Dedifferentiated amniotic fluid mesenchymal stem cell (primary cell): ENCODE results near the gene GNA15.

Source experiments
- DNase-seq: peaks from one replicate; pipeline ENCODE4 v3.0.0-alpha.2; 2016; ENCODE audit errors: extremely low spot score

Gene GNA15

DNA sequence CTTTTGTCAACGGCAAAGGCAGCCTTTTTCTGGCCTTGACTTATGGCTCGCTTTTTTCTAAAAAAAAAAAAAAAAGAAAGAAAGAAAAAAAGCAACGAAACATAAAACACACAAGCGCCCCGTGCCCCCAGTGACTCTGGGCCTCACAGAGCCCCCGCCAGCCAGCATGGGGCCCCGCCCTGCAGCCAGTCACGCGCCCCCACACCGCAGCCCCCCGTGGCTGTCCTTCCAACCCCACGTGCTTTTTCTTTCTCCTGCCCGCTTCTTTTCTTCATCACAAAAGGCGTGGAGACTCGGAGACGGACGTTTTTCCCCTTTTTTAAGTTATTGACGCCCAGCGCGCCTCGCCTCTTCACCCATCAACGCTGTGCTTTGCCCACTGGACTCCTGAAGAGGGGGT lies 14.4 kb upstream of the GNA15 start:
- no peak for DNase-seq

DNA sequence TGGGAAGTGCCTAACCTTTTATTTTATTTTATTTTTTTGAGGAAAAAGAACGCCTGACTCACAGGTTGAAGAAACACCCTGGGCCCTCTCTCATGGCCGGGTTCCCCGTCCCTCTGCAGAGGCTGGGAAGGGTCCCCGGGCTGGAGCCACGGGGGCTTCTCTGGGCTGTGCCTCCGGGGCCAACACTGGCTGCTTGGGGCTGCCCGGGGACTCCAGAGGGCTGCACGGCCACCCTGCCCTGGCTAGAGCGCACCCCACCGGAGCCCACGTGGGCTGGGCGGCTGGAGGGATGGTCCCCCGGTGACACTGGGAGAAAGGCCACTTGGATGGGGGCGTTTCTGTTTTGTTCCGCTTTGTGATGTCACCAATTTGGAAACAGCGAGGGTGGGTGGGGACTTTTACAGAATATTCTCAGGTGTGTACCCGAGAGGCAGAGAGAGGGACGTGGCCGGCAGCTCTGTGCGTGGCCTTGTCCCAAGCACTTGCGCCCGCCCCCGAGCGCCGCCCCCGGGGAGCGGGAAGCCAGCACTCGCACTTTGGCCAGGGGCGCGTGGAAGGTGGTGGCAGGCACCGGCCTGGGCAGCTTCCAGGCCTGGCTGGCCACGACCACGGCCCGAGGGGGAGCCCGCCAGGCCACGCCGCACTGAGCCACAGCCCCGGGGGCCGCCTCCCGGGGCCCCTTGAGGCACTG lies 13.9 kb upstream of the GNA15 start:
- DNase-seq = no peak

DNA sequence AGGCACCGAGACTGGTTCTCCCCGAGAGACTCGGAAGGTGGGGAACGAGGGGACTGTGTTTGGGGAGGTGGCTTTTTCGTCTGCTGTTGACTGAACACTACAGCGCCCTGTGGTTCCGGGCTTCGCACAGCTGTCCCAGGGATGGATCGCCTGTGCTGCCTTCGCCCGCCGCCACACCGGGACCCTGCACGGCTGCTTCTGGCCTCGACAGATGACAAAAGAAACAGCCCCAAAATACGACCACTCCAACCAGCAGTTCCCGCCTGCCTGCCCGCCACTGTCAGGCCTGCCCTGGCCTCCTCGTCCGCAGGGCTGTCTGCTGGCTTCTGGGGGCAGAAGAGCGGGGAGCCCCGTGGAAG lies 13.3 kb upstream of the GNA15 start:
- DNase-seq = no peak

DNA sequence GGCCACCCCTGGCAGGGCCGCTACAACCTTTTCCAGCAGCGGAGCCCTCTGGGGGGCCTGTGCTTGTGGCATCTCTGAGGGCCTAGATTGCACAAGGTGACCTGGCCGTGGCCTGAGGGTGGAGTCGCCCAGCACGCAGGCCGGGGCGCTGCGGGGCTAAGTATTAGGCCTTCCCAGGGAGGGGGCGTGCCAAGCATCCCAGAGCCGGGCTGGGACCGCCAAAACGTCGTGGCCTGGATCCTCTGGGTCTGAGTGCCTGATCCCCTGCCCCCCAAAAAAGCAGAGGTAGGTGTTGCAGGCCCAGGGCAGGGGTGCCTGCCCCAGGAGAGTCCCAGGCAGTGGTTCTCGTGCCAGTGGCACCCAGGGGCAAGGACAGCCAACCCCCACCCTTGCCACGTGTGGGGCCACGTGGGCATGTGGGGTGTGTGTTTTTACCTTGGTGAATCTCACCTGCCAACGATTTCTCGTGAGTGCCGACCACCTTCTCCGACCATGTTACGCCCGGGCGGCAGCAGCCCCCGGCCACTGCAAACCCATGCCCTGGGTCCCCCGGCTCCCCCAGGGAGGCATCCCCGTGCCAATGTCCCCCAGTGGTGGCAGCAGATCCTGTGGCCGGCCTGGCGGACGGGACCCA lies 12.6 kb upstream of the GNA15 start:
- no peak for DNase-seq

DNA sequence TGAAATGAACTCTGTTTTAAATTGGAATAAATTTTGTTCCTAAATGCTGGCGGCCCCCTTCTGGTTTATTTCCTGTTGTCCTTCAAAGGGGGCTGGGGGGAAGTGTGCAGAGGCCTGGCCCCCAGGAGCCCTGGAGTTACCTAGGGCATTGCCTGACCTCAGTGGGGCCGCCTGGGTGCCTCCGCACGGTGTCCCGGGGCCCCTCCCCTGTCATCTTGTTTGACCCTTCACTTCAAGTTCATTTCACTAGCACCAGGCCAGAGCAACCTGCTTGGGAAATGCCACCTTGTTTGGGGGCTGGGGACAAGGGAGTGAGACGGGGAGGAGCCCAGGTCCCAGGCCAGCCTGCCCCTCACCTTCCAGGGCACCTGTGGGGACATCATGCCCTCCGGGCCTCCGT lies 11.9 kb upstream of the GNA15 start:
- no peak for DNase-seq

DNA sequence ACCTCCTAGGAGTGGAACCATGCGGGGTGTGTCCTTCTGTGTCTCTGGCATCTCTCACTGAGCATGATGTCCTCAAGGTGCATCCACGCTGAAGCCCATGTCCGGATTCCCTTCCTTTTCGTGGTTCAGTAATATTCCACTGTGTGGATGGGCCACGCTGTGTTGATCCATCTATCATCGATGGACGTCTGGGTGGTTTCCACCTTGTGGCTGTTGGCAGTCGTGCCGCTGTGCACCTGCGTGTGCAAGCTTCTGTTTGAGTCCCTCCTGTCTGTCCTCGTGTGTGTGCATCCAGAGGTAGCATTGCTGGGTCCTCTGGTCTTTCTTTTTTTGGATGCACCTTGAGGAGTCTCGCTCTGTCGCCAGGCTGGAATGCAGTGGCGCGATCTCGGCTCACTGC lies 11.2 kb upstream of the GNA15 start:
- DNase-seq = no peak

DNA sequence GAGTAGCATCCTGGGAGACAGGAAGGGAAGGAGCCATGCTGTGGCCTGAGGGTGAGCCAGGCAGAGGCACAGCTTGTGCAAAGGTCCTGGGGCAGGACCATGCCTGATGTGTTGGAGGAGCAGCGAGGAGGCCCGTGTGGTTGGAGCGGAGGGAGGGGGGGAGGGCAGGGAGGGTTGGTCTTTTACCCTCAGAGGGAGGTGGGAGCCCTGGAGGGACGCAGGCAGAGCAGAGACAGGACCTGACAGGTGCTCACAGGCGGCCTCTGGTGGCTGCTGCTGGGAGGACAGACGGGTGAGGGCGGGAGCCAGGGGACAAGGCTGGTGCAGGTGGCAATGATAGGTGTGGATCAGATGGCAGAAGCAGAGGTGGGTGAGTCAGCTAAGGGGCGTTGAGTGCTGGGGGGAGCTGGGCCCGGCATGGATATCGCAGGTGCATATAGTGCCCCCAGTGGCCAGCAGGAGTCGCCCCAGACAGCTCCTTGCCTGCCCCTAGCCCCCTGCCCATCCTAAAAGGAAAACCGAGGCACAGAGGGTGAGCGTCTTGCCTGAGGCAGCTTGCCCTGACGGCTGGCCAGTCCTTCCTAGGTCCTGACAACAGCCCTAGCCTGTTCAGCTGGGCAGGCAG lies 9.8 kb upstream of the GNA15 start:
- DNase-seq = no peak

DNA sequence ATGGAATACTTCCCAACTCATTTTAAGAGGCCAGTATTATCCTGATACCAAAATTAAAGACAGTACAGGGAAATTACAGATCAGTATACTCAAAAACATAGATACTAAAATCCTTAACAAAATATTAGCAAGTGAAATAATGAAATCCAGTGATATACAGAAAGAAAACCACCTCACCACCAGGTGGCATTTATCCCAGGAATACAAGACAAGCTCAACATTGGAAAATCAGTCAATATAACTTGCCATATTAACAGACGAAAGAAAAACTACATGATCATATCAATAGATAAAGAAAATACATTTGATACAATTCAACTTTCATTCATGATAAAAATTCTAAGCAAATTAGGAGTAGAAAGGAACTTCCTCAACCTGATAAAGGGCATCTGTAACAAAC lies 6.7 kb upstream of the GNA15 start:
- no peak for DNase-seq

DNA sequence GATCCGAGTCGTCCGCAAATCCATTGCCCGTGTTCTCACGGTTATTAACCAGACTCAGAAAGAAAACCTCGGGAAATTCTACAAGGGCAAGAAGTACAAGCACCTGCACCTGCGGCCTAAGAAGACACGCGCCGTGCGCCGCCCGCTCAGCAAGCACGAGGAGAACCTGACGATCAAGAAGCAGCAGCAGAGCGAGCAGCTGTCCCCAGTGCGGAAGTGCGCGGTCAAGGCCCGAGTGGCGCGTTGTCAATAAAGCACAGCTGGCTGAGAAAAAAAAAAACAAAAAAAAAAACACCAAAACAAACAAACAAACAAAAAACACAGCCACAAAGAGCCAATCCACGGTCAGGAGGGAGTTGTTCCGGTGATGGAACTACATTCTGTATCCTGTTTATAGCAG lies 4.7 kb upstream of the GNA15 start:
- DNase-seq = no peak

DNA sequence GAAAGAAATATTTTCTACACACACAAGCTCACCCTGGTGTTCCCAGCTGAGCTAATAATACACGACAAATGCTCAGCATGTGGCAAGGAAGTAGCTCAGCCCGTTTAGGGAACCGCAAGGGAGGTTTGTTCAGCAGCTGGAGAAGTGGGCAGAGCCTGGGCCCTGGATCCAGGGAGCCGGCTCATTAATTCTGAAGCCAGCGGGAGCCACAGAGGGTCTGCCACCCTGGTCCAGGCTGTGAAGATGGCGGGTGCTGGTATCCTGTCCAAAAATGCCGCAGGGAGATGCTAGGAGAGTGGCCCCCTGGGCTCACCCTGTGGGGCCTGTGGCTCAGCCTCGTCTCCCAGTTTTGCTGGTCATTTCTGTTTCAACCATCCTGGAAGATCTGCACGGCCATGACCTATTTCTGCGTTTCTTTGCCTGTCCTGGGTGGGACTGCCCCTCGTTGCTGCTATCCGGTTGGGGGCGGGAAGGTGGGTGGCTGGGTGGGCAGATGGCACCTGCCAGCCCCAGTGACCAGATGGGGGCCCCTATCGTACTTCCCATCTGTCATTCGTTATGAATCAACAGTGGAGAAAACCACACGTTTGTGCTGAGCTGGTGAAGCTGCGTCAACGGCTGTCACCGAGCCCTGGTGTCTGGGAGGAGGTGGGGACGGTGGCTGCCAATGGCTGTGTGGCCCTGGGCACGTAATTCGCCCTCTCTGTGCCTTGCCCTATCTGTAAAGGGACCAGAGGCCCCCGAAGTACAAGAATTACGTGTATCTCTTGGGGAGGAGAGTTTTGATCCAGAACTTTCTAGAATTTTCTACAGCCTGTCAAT lies 2.7 kb upstream of the GNA15 start:
- no peak for DNase-seq

DNA sequence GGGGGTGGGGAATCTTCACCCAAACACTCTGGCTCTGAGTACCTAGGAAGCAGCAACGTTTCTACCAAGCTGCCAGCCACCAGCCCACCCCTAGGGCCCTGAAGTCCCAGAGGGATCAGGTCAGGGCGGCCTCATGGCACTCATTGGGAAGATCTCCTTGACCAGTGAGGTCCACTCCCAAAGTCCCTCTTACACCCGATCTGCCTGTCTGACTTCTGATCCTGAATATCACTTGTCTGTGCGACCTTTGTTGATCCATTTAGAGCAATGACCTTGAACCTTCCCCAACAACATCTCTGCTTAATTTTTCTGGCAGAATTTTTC lies 2.1 kb upstream of the GNA15 start:
- no peak for DNase-seq

DNA sequence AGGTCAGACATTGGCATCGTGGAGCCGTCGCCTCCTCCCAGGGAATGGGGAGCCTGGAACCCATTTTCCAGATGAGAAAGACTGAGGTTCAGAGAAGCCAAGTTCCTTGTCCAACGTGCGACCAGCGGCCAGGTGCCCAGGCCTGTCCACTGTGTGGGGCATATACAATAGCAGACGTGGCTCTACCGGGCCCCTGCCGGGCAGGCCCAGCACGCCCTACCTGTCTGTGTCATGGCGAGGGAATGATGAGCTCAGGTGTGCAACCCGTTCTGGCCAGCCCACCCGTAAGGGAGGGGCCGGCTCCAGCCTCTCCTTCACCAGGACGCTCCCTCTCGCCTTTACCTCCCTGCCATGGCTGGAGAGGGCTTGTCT lies 837 bp downstream of the GNA15 start:
- DNase-seq = no peak

DNA sequence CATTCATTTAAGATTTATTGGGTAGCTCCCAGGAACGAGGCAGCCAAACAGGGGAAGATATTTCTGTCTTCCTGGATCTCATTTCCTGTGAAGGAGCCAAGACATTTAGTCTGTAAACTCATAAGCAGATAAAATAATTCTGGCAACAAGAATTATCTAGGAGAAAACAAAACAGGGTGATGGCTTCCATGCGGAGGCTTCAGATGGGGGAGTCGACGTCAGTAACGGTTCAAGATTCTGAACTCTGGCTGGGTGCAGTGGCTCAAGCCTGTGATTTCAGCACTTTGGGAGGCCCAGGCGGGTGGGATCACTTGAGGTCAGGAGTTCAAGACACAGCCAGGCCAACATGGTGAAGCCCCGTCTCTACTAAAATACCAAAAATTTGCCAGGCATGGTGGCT lies 1.3 kb downstream of the GNA15 start:
- no peak for DNase-seq

DNA sequence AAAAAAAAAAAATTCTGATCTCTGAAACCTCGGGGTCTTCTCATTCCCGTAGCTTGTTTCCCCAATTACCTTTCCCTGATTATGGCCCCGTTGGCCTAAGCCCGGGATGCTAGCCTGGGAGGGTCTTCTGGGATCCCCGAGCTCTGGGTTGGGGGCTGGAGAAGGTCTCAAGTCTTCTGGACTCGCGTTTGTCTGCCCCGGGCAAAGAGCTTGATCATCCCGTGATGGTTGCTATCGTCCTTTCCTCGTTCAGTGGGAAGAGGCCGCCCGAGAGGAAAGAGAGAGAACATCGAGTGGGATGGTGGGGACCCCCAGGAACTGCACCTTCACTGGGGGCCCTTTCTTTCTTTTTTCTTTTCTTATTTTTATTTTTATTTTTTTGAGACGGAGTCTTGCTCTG lies 2.4 kb downstream of the GNA15 start:
- no peak for DNase-seq

DNA sequence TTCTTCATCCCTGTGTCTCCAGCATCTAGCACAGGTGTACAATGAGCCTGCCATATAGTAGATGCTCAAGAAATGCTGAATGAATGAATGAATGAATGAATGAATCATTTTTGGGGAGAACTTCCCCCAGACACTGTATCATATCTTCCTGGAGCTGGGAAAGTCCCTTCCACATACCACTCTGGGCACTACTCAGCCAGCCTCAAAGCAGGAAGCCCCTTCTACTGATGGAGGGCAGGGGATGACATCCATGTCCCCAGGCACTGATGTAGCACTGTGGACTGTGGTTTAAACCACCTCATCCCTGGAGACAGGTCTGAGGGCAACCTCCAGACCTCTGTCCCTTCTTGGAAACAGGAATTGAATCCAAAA lies 4.8 kb downstream of the GNA15 start:
- DNase-seq = no peak

DNA sequence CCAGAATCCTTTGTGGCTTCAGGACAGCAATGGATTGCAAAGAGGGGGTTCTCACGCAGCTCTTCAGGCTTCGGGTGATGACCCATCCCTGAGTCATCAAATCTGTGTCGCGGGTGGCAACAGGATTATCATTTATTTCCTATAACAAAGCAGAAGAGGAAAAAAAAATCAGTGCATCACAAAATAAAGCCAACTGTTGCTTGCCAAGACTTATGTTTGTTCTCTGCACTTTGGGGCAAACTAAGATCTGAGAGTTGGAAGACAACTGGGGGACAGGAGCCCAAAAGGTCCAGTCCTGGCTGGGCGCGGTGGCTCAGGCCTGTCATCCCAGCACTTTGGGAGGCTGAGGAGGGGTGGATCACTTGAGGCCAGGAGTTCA lies 6.4 kb downstream of the GNA15 start:
- no peak for DNase-seq

DNA sequence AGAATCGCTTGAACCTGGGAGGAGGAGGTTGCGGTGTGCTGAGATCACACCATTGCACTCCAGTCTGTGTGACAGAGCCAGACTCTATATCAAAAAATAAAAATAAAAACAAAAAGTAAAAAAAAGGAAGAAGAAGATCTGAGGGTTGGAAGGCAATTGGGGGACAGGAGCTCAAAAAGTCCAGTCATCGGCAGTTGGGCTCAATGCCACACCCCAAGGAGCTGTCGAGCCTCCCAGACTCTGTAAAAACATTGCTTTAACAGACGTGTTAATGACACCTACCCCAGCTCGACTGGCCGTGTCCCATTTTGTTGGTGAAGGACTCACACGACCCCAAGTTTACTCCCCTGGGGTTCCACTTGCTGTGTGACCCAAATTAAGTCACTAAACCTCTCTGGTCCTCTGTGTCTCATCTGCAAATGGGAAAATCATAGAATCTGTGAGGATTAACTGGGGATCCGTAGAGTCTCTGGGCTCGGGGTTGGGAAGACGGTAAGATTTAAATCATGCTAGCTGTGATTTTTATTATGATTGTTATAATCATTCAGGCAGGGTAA lies 7.0 kb downstream of the GNA15 start:
- DNase-seq = no peak

DNA sequence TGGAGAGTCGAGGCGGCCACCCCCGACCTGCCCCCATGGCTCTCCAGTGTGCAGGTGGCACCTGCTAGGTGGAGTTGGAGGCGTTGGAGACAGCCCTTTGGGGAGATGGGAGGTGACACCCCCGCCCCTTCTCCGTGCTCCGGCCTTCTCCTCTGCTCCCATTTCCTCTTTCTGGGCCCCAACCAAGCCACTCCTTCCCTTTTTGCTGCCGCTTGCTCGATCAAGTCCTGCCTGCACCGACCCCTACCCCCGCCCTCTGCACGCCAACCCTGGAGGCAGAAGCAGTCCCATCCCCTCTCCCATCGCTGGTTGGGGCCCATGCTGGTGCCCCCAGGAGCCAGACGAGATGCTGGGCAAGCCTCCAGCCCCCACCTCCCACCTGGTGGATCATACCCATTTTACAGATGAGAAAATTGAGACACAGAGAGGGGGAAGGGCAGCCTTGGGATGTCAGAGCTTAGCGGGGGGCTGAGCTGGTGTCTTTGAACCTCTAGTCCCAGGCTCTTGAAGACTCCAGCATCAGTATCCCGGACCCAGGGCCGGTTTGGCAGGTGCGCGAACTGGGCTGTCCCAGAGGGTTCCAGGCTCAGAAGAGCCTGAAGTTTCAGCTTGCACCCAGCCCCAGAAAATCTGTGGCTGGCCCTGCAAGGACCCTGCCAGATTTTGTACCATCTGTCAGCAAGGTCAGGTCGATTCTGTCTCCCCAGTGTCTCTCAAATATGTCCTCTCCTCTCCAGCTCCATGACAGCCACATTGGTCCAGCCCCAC lies 10.3 kb downstream of the GNA15 start:
- DNase-seq = no peak

DNA sequence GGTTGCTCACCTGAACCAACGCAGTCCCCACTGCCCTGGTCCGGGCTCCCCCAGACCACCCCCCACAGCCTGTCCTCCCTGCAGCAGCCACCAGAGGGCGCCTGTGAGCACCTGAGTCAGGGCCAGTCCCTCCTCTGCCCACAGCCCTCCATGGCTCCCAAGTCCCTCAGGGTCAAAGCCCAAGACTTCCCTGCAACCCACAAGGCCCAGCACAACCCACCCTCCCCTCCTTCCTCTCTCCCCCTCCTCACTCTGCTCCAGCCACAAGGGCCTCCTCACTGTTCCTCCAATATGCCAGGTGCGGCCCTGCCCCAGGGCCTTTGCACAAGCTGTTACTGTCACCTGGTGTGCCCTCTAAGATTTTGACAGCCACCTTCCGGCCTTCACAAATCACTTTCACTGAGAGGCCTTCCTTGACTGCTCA lies 10.9 kb downstream of the GNA15 start:
- no peak for DNase-seq

DNA sequence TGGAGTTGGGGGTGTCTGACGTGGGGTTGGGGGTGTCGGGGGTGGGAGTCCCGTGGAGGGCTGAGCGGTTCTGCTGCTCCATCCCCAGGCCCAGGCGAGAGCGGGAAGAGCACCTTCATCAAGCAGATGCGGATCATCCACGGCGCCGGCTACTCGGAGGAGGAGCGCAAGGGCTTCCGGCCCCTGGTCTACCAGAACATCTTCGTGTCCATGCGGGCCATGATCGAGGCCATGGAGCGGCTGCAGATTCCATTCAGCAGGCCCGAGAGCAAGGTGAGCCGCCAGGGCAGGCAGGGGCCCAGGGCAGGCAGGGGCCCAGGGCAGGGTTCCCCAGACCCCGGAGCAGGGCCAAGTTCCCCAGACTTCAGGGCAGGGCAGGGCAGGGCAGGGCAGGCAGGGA lies 12.7 kb downstream of the GNA15 start:
- DNase-seq = no peak

DNA sequence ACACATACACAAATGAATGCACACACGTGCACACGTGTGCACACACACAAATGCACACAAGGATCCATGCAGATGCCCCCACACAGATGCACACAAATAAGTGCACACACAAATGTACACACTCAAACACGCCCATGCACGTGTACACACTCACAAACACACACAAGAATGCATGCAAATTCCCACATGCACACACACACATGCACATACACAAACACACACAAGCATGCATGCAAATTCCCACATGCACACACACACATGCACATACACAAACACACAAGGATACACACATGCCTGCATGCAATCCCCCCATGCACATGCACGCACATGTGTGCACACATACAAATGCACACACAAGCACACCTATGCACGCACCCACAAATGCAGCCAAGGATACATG lies 13.3 kb downstream of the GNA15 start:
- no peak for DNase-seq
